ENCODE measurements around the gene GALNTL6.
"Not testable (repeated sequence)": the region's sequence is repeated elsewhere in the genome, so short reads cannot be mapped to it uniquely, and the experiment has no call there.

Gene GALNTL6

DNA sequence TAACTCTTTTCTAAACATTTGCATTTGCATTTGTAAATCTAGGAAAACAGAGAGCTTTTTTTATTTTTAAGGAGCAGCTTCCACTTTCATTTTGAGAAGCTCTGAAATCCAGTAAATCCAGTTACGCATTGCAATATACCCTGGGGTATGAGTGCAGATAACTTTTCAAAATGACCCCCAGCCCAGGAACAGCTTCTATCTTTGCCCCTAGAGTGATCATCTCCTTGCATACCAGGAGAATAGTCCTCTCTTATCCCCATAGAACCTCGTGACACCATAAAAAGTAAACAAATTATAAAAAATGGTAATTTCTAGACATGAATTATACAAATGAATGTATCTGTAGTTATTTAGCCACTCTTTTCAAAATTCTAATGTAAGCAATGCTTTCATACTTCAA is 1063.2 kb downstream of the GALNTL6 start:
- no peak for TF ChIP-seq POLR2AphosphoS5 (IDR thresholded peaks at IDR 0.05; ENCODE audit: low read depth, low read length)
- no peak for FAIRE-seq

DNA sequence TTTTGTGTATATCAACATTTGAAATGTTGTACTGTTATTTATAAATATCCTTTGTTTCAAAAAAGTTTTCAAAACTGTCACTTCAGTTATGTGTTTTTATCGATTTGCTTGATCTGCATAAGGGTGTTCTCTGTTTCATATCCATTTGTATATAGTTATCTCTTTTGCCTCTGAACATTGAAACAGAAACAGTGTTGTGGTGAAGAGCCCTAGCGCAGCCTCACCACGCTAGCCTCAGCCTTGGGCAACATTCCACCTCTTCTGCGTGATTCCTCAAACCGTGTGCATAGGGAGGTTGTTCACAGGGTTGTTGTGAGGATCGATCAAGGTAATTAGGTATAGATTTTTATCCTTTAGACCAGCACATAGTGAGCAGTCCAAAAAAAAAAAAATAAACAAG is 1068.4 kb downstream of the GALNTL6 start:
- DNase-seq (ENCODE audit: insufficient read length, low spot score) (no peak), FAIRE-seq (no peak)
- no peak for TF ChIP-seq SPI1 (IDR thresholded peaks at IDR 0.05; ENCODE audit: low read depth, low read length)
- no peak for TF ChIP-seq PAX5 (IDR thresholded peaks at IDR 0.05; ENCODE audit: insufficient read depth, low read length, severe bottlenecking)
- TF ChIP-seq TAF1 (IDR thresholded peaks at IDR 0.05; ENCODE audit: low read depth, low read length) = no peak
- no peak for TF ChIP-seq POLR2AphosphoS5 (IDR thresholded peaks at IDR 0.05; ENCODE audit: low read depth, low read length)
- TF ChIP-seq POU2F2 (IDR thresholded peaks at IDR 0.05; ENCODE audit: low read depth, low read length) = no peak
- TF ChIP-seq POLR2A (IDR thresholded peaks at IDR 0.05; ENCODE audit: low read depth, low read length) = no peak

More for the DNA sequence above, 1063.2 kb downstream of the GALNTL6 start:
- DNase-seq (ENCODE audit: insufficient read length, low spot score) = no peak

GRCh38 chr4:172887358-172887757 is 1074.2 kb downstream of the GALNTL6 start:
- DNase-seq (ENCODE audit: insufficient read length, low spot score); FAIRE-seq: not testable (repeated sequence)

DNA sequence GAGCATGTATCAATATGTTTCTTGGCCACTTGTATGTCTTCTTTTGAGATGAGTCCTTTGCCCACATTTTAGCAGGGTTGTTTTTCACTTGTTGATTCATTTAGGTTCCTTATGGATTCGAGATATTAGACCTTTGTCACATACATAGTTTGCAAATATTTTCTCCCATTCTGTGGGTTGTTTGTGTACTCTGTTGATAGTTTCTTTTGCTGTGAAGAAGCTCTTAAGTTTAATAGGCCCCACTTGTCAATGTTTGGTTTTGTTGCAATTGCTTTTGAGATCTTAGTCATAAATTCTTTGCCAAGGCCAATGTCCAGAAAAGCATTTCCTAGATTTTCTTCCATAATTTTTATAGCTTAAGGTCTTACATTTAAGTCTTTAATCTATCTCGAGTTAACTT is 1074.8 kb downstream of the GALNTL6 start:
- FAIRE-seq (no peak), DNase-seq (ENCODE audit: insufficient read length, low spot score) (no peak)
- TF ChIP-seq POLR2AphosphoS5 (IDR thresholded peaks at IDR 0.05; ENCODE audit: low read depth, low read length) (no peak), TAF1 (IDR thresholded peaks at IDR 0.05; ENCODE audit: low read depth, low read length) (no peak), POU2F2 (IDR thresholded peaks at IDR 0.05; ENCODE audit: low read depth, low read length) (no peak), SPI1 (IDR thresholded peaks at IDR 0.05; ENCODE audit: low read depth, low read length) (no peak), PAX5 (IDR thresholded peaks at IDR 0.05; ENCODE audit: insufficient read depth, low read length, severe bottlenecking) (no peak), POLR2A (IDR thresholded peaks at IDR 0.05; ENCODE audit: low read depth, low read length) (no peak)

GRCh38 chr4:172892300-172892699 is 1079.1 kb downstream of the GALNTL6 start:
- DNase-seq (ENCODE audit: insufficient read length, low spot score) (no peak), FAIRE-seq (no peak)
- TF ChIP-seq POLR2A (IDR thresholded peaks at IDR 0.05; ENCODE audit: low read depth, low read length) (no peak), POU2F2 (IDR thresholded peaks at IDR 0.05; ENCODE audit: low read depth, low read length) (no peak), POLR2AphosphoS5 (IDR thresholded peaks at IDR 0.05; ENCODE audit: low read depth, low read length) (no peak), PAX5 (IDR thresholded peaks at IDR 0.05; ENCODE audit: insufficient read depth, low read length, severe bottlenecking) (no peak), TAF1 (IDR thresholded peaks at IDR 0.05; ENCODE audit: low read depth, low read length) (no peak), SPI1 (IDR thresholded peaks at IDR 0.05; ENCODE audit: low read depth, low read length) (no peak)

DNA sequence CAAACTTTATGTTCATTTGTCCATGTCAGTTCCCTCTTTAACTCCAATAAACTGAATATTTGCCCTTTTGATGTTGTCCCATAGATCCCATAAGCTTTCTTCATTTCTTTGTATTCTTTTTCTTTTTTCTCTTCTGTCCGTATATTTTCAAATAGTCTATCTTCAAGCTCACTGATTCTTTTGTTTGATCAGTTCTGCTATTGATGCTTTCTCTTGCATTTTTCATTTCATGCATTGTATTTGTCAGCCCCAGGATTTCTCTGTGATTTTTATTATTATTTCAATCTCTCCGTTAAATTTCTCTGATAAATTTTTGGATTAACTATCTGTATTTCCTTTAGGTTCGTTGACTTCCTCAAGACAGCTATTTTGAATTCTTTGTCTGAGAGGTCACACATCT is 1082.5 kb downstream of the GALNTL6 start:
- DNase-seq (ENCODE audit: insufficient read length, low spot score) = no peak
- TF ChIP-seq POLR2A (IDR thresholded peaks at IDR 0.05; ENCODE audit: low read depth, low read length) = no peak
- no peak for FAIRE-seq

- FAIRE-seq (no peak), DNase-seq (ENCODE audit: insufficient read length, low spot score) (no peak)
- TF ChIP-seq POLR2AphosphoS5 (IDR thresholded peaks at IDR 0.05; ENCODE audit: low read depth, low read length) (no peak), PAX5 (IDR thresholded peaks at IDR 0.05; ENCODE audit: insufficient read depth, low read length, severe bottlenecking) (no peak), TAF1 (IDR thresholded peaks at IDR 0.05; ENCODE audit: low read depth, low read length) (no peak), POU2F2 (IDR thresholded peaks at IDR 0.05; ENCODE audit: low read depth, low read length) (no peak), POLR2A (IDR thresholded peaks at IDR 0.05; ENCODE audit: low read depth, low read length) (no peak), SPI1 (IDR thresholded peaks at IDR 0.05; ENCODE audit: low read depth, low read length) (no peak)
These were observed 1083.8 kb downstream of the GALNTL6 start for GRCh38 chr4:172897046-172897445.

GRCh38 chr4:172898715-172899114 is 1085.5 kb downstream of the GALNTL6 start:
- DNase-seq (ENCODE audit: insufficient read length, low spot score) (no peak), FAIRE-seq (no peak)
- TF ChIP-seq SPI1 (IDR thresholded peaks at IDR 0.05; ENCODE audit: low read depth, low read length) (no peak), TAF1 (IDR thresholded peaks at IDR 0.05; ENCODE audit: low read depth, low read length) (no peak), PAX5 (IDR thresholded peaks at IDR 0.05; ENCODE audit: insufficient read depth, low read length, severe bottlenecking) (no peak), POU2F2 (IDR thresholded peaks at IDR 0.05; ENCODE audit: low read depth, low read length) (no peak), POLR2A (IDR thresholded peaks at IDR 0.05; ENCODE audit: low read depth, low read length) (no peak), POLR2AphosphoS5 (IDR thresholded peaks at IDR 0.05; ENCODE audit: low read depth, low read length) (no peak)

DNA sequence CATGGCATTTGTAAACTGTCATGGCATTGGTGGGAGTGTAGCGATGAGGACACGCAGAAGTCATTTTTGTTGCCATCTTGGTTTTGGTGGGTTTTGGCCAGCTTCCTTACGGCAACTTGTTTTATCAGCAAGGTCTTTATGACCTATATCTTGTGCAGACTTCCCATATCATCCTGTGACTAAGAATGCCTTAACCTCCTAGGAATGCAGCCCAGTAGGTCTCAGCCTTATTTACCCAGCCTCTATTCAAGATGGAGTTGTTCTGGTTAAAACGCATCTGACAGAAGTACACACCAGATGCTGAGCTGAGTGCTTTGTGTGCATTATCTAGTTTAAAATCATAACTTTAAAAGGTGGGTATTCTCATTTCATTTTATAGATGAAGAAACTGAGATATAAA is 1086.7 kb downstream of the GALNTL6 start:
- TF ChIP-seq POLR2A (IDR thresholded peaks at IDR 0.05; ENCODE audit: low read depth, low read length) (no peak), TAF1 (IDR thresholded peaks at IDR 0.05; ENCODE audit: low read depth, low read length) (no peak), PAX5 (IDR thresholded peaks at IDR 0.05; ENCODE audit: insufficient read depth, low read length, severe bottlenecking) (no peak), POU2F2 (IDR thresholded peaks at IDR 0.05; ENCODE audit: low read depth, low read length) (no peak), SPI1 (IDR thresholded peaks at IDR 0.05; ENCODE audit: low read depth, low read length) (no peak), POLR2AphosphoS5 (IDR thresholded peaks at IDR 0.05; ENCODE audit: low read depth, low read length) (no peak)
- no peak for DNase-seq (ENCODE audit: insufficient read length, low spot score)
- no peak for FAIRE-seq

DNA sequence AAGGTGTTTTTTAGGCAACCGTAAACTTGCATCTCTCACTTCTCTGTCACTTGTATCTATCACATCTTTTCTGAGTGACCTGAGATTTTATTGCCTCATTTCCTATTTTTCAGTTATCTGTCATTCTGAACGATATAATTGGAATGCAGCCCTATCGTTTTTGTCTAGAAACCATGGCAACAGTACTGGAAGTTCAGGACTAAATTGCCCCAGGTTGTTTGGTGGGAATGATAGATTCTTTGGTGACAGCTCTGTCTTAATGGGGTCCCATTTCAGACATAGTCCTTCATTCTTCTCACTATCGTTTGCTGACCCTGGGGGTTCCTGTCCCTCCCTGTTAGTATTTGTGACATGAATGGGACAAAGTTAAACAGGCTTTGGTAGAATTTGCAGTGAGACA is 1087.7 kb downstream of the GALNTL6 start:
- DNase-seq (ENCODE audit: insufficient read length, low spot score) (no peak), FAIRE-seq (no peak)
- TF ChIP-seq POU2F2 (IDR thresholded peaks at IDR 0.05; ENCODE audit: low read depth, low read length) (no peak), POLR2A (IDR thresholded peaks at IDR 0.05; ENCODE audit: low read depth, low read length) (no peak), PAX5 (IDR thresholded peaks at IDR 0.05; ENCODE audit: insufficient read depth, low read length, severe bottlenecking) (no peak), POLR2AphosphoS5 (IDR thresholded peaks at IDR 0.05; ENCODE audit: low read depth, low read length) (no peak), SPI1 (IDR thresholded peaks at IDR 0.05; ENCODE audit: low read depth, low read length) (no peak), TAF1 (IDR thresholded peaks at IDR 0.05; ENCODE audit: low read depth, low read length) (no peak)

- not testable (repeated sequence) for FAIRE-seq; DNase-seq (ENCODE audit: insufficient read length, low spot score)
These were observed 1099.3 kb downstream of the GALNTL6 start for GRCh38 chr4:172912468-172912867.

DNA sequence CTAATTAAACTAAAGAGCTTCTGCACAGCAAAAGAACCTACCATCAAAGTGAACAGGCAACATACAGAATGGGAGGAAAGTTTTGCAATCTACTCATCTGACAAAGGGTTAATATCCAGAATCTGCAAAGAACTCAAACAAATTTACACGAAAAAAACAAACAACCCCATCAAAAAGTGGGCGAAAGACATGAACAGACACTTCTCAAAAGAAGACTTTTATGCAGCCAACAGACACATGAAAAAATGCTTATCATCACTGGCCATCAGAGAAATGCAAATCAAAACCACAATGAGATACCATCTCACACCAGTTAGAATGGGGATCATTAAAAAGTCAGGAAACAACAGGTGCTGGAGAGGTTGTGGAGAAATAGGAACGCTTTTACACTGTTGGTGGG is 1104.2 kb downstream of the GALNTL6 start:
- not testable (repeated sequence) for FAIRE-seq; DNase-seq (ENCODE audit: insufficient read length, low spot score)
